Measurements from ENCODE around the gene HDC.

The HDC gene

GRCh38 chr15:50267577-50267976 lies 2.1 kb upstream of the HDC start:
- Mint-ChIP-seq H3K27me3 (peaks cover 4% of the 10 kb centered on the region), H3K4me1 (peaks cover 22% of the 10 kb centered on the region), H3K4me3 (no peak overlapping the region), H3K27ac (no peak overlapping the region), H3K9me3 (no peaks in the 10 kb centered on the region), H3K36me3 (ENCODE audit: low read depth) (peaks cover 1% of the 10 kb centered on the region)
- ATAC-seq (no peak), DNase-seq (no peak)

GRCh38 chr15:50262533-50262932 lies 3.0 kb downstream of the HDC start:
- peaks cover 4% of the 10 kb centered on the region for H3K27me3 Mint-ChIP-seq
- H3K36me3 Mint-ChIP-seq (ENCODE audit: low read depth), result peaks cover 1% of the 10 kb centered on the region
- H3K4me1 Mint-ChIP-seq, result peaks cover 71% of the 10 kb centered on the region
- peak overlapping the region; percentile 1 for H3K4me3 Mint-ChIP-seq
- peak; percentile 78 for ATAC-seq
- no peaks in the 10 kb centered on the region for H3K9me3 Mint-ChIP-seq
- peak overlapping the region; percentile 96 for H3K27ac Mint-ChIP-seq
- peak; percentile 67 for DNase-seq

- peak; percentile 34 for ATAC-seq
- Mint-ChIP-seq H3K9me3 (no peaks in the 10 kb centered on the region), H3K27ac (peak overlapping the region; percentile 96), H3K27me3 (peaks cover 3% of the 10 kb centered on the region), H3K4me1 (peaks cover 73% of the 10 kb centered on the region), H3K36me3 (ENCODE audit: low read depth) (peaks cover 1% of the 10 kb centered on the region), H3K4me3 (peak overlapping the region; percentile 1)
- peak; percentile 34 for DNase-seq
Observed at GRCh38 chr15:50261981-50262380, 3.5 kb downstream of the HDC start.

GRCh38 chr15:50260969-50261496 lies 4.5 kb downstream of the HDC start:
- peak overlapping the region; percentile 96 for H3K27ac Mint-ChIP-seq
- no peak for ATAC-seq

GRCh38 chr15:50259276-50259675 lies 6.2 kb downstream of the HDC start:
- no peaks in the 10 kb centered on the region for H3K9me3 Mint-ChIP-seq
- DNase-seq (peak; percentile 14), ATAC-seq (no peak)
- peaks cover 72% of the 10 kb centered on the region for H3K4me1 Mint-ChIP-seq
- H3K27me3 Mint-ChIP-seq, result no peaks in the 10 kb centered on the region
- peak overlapping the region; percentile 18 for H3K4me3 Mint-ChIP-seq
- H3K27ac Mint-ChIP-seq, result peak overlapping the region; percentile 65
- H3K36me3 Mint-ChIP-seq (ENCODE audit: low read depth), result peaks cover 1% of the 10 kb centered on the region

More at GRCh38 chr15:50260969-50261496, 4.5 kb downstream of the HDC start:
- Mint-ChIP-seq H3K9me3 (no peaks in the 10 kb centered on the region), H3K4me1 (peaks cover 77% of the 10 kb centered on the region), H3K4me3 (peak overlapping the region; percentile 50), H3K27me3 (peaks cover 1% of the 10 kb centered on the region), H3K36me3 (ENCODE audit: low read depth) (peaks cover 1% of the 10 kb centered on the region)
- DNase-seq, result no peak

GRCh38 chr15:50257924-50258323 lies 7.6 kb downstream of the HDC start:
- no peak for DNase-seq
- Mint-ChIP-seq H3K9me3 (no peaks in the 10 kb centered on the region), H3K27me3 (no peaks in the 10 kb centered on the region), H3K27ac (no peak overlapping the region), H3K36me3 (ENCODE audit: low read depth) (no peaks in the 10 kb centered on the region), H3K4me3 (no peak overlapping the region), H3K4me1 (peaks cover 58% of the 10 kb centered on the region)
- ATAC-seq, result peak; percentile 13

DNA sequence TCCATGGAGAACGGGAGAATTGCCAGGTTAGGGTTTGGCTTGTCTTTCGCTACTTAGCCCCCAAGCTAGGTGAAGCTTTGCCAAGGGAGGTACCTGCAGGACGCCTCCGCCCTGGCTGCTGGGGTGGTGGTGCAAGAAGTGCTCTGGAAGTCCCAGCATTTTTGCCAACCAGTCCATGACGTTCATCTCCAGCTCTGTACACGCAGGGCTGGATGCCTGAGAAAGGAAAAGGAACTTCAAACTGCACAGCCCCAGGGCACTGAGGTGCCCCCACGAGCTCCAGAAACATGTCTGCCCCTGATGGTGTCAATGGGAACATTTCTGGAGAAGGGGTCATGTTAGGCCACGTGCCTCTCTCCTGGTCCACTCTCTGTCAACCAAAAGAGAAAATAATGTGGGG lies 8.2 kb downstream of the HDC start:
- DNase-seq, result no peak
- H3K4me1 Mint-ChIP-seq, result peaks cover 52% of the 10 kb centered on the region
- no peak overlapping the region for H3K27ac Mint-ChIP-seq
- no peaks in the 10 kb centered on the region for H3K36me3 Mint-ChIP-seq (ENCODE audit: low read depth)
- peaks cover 1% of the 10 kb centered on the region for H3K27me3 Mint-ChIP-seq
- no peaks in the 10 kb centered on the region for H3K9me3 Mint-ChIP-seq
- ATAC-seq, result no peak
- H3K4me3 Mint-ChIP-seq, result no peak overlapping the region

- DNase-seq, result no peak
- no peak overlapping the region for H3K27ac Mint-ChIP-seq
- no peak for ATAC-seq
- H3K4me3 Mint-ChIP-seq, result no peak overlapping the region
- peaks cover 1% of the 10 kb centered on the region for H3K27me3 Mint-ChIP-seq
- no peaks in the 10 kb centered on the region for H3K36me3 Mint-ChIP-seq (ENCODE audit: low read depth)
- peaks cover 2% of the 10 kb centered on the region for H3K9me3 Mint-ChIP-seq
- peaks cover 43% of the 10 kb centered on the region for H3K4me1 Mint-ChIP-seq
Observed at GRCh38 chr15:50256188-50257041, 9.1 kb downstream of the HDC start.

DNA sequence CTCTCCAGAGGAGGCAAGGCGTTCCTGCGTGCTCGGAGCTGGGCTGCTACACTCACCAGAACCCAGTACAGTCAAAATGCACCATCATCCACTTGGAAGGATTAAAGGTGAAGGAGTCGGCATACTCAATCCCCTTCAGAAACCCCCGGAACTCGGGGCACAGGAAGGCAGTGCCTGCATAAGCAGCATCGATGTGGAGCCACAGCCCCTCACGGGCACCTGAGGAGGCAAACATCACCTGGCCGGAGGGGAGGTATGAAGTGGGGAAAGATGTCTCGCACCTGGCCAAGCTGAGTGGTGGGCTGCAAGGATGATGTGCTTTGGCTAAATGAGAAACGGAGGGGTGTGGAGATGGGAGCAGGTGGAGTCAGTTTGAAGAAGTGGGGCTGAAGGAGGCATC lies 13.0 kb downstream of the HDC start:
- ATAC-seq, result no peak
- no peak for DNase-seq
- Mint-ChIP-seq H3K36me3 (ENCODE audit: low read depth) (no peaks in the 10 kb centered on the region), H3K27ac (no peak overlapping the region), H3K9me3 (peaks cover 4% of the 10 kb centered on the region), H3K4me3 (no peak overlapping the region), H3K27me3 (peaks cover 4% of the 10 kb centered on the region), H3K4me1 (peaks cover 31% of the 10 kb centered on the region)

GRCh38 chr15:50251638-50252182 lies 13.8 kb downstream of the HDC start:
- DNase-seq (no peak), ATAC-seq (no peak)
- no peaks in the 10 kb centered on the region for H3K36me3 Mint-ChIP-seq (ENCODE audit: low read depth)
- no peak overlapping the region for H3K27ac Mint-ChIP-seq
- no peak overlapping the region for H3K4me3 Mint-ChIP-seq
- H3K9me3 Mint-ChIP-seq, result peaks cover 4% of the 10 kb centered on the region
- H3K4me1 Mint-ChIP-seq, result peaks cover 31% of the 10 kb centered on the region
- peaks cover 4% of the 10 kb centered on the region for H3K27me3 Mint-ChIP-seq

- peaks cover 33% of the 10 kb centered on the region for H3K4me1 Mint-ChIP-seq
- no peak for DNase-seq
- H3K4me3 Mint-ChIP-seq, result no peak overlapping the region
- ATAC-seq, result no peak
- H3K27me3 Mint-ChIP-seq, result peaks cover 4% of the 10 kb centered on the region
- H3K9me3 Mint-ChIP-seq, result peaks cover 4% of the 10 kb centered on the region
- H3K36me3 Mint-ChIP-seq (ENCODE audit: low read depth), result no peaks in the 10 kb centered on the region
- no peak overlapping the region for H3K27ac Mint-ChIP-seq
Observed at GRCh38 chr15:50250760-50251394, 14.6 kb downstream of the HDC start.

DNA sequence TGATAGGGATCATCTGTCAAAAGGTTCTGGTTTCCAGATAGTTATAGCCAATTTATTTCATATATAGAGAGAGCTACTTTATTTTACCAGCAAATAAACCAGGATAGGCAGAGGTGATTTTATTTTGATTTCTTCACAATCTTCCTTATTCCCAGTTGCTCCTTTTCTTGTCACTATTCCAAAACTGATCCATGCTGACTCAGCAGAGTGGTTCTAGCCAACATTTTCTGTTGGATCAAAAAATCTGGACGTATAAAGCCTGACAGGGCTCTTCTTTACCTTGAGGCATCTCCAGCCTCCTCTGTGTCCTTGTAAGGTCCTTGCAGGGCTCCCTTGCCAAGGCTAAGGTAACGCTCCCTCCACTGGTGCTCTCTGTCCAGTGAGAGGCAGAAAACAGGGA lies 15.8 kb downstream of the HDC start:
- peak overlapping the region; percentile 94 for H3K27ac Mint-ChIP-seq

DNA sequence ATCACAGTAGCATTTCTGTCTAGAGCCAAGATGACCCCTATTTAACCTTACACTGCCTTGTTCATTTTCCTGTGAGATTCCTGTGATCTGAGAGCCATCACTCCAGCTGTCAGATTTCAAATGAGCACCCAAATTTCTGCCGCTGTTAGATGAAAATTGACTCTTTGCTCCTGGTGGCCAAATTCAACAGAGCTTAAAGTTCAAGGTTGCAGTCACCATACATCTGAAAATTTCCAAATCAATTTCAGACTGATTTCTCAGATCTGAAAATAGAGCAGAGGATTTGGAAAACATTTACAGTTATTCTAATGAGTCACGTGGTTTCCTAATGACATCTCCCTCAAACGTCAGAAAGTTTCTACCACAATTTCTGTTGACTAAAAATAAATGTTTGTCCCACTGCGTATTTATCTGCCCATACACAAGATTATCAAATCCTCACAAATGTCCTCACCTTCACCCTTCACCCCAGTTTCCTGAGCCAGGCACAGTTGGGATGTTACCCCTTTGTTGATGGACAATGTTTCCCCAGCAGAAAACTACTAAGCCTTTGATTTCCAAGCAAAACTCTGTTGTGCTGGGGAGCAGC lies 16.4 kb downstream of the HDC start:
- peak overlapping the region; percentile 71 for H3K4me3 Mint-ChIP-seq
- peak; percentile 18 for ATAC-seq
- peaks cover 4% of the 10 kb centered on the region for H3K9me3 Mint-ChIP-seq
- no peak for DNase-seq
- peak overlapping the region; percentile 94 for H3K27ac Mint-ChIP-seq
- no peaks in the 10 kb centered on the region for H3K36me3 Mint-ChIP-seq (ENCODE audit: low read depth)
- H3K27me3 Mint-ChIP-seq, result peaks cover 4% of the 10 kb centered on the region
- peaks cover 33% of the 10 kb centered on the region for H3K4me1 Mint-ChIP-seq

More for the DNA sequence above, 15.8 kb downstream of the HDC start:
- Mint-ChIP-seq H3K9me3 (peaks cover 4% of the 10 kb centered on the region), H3K4me1 (peaks cover 33% of the 10 kb centered on the region), H3K27me3 (peaks cover 4% of the 10 kb centered on the region), H3K36me3 (ENCODE audit: low read depth) (no peaks in the 10 kb centered on the region), H3K4me3 (no peak overlapping the region)
- ATAC-seq (no peak), DNase-seq (no peak)

- DNase-seq (peak; percentile 44), ATAC-seq (peak; percentile 97)
- Mint-ChIP-seq H3K4me3 (peak overlapping the region; percentile 71), H3K27me3 (peaks cover 4% of the 10 kb centered on the region), H3K4me1 (peaks cover 33% of the 10 kb centered on the region), H3K27ac (peak overlapping the region; percentile 94), H3K36me3 (ENCODE audit: low read depth) (no peaks in the 10 kb centered on the region), H3K9me3 (peaks cover 4% of the 10 kb centered on the region)
Observed at GRCh38 chr15:50247819-50248655, 17.5 kb downstream of the HDC start.
